ENCODE data around the gene OR51M1. TPM values are rescaled to one million over a fixed set of nuclear protein-coding genes. Genes with fewer than 3 reads are reported as not detected.

The OR51M1 gene
- total RNA-seq, 1 donor from 2014 or later = not detected

- no peak within 1 kb of the TSS for H3K27ac Mint-ChIP-seq
- H3K4me3 Mint-ChIP-seq = no peak within 1 kb of the TSS
- H3K4me1 Mint-ChIP-seq = no peaks in the 10 kb centered on the region
- DNase-seq = no peak
- no peaks in the 10 kb centered on the region for H3K27me3 Mint-ChIP-seq
- peaks cover 4% of the 10 kb centered on the region for H3K9me3 Mint-ChIP-seq
- intact Hi-C loops (cut with micrococcal nuclease) = no loop called here
- H3K36me3 Mint-ChIP-seq (ENCODE audit: low read depth) = no peaks in the 10 kb centered on the region
Measured at GRCh38 chr11:5441414-5441813, 57.8 kb downstream of the OR51M1 start, which contains the start of gene OR51I1. Gene OR51I1 (minus strand): TSS chr11:5441514. CDS start chr11:5441514, 0 bp downstream.

Other genes with a start within 250 kb of the OR51M1 start
- gene OR52A5, start 245.5 kb upstream of the OR51M1 start, total RNA-seq = not detected in 2 replicates
- not detected in 2 replicates for gene OR52A1, start 229.1 kb upstream of the OR51M1 start, total RNA-seq
- not detected in 2 replicates for gene OR51V1, start 183.1 kb upstream of the OR51M1 start, total RNA-seq
- not detected in 2 replicates for gene HBB, start 156.7 kb upstream of the OR51M1 start, total RNA-seq
- not detected in 2 replicates for gene HBD, start 149.3 kb upstream of the OR51M1 start, total RNA-seq
- gene HBG1, start 134.0 kb upstream of the OR51M1 start, total RNA-seq = not detected in 2 replicates
- gene HBG2, start 129.0 kb upstream of the OR51M1 start, total RNA-seq = not detected in 2 replicates
- not detected in 2 replicates for gene HBE1, start 113.9 kb upstream of the OR51M1 start, total RNA-seq
- not detected in 2 replicates for gene OR51B4, start 81.9 kb upstream of the OR51M1 start, total RNA-seq
- gene OR51B2, start 59.5 kb upstream of the OR51M1 start, total RNA-seq = not detected in 2 replicates
- not detected in 2 replicates for gene OR51B5, start 40.3 kb upstream of the OR51M1 start, total RNA-seq
- gene OR51B6, start 32.3 kb upstream of the OR51M1 start, total RNA-seq = not detected in 2 replicates
- gene OR51Q1, start 38.3 kb downstream of the OR51M1 start, total RNA-seq = not detected in 2 replicates
- not detected in 2 replicates for gene OR51I1, start 57.7 kb downstream of the OR51M1 start, total RNA-seq
- not detected in 2 replicates for gene OR51I2, start 65.5 kb downstream of the OR51M1 start, total RNA-seq
- gene OR52D1, start 104.9 kb downstream of the OR51M1 start, total RNA-seq = not detected in 2 replicates
- not detected in 2 replicates for gene UBQLN3, start 126.1 kb downstream of the OR51M1 start, total RNA-seq
- not detected in 2 replicates for gene UBQLNL, start 132.9 kb downstream of the OR51M1 start, total RNA-seq
- not detected in 2 replicates for gene OR52H1, start 164.7 kb downstream of the OR51M1 start, total RNA-seq
- gene OR52B6, start 197.1 kb downstream of the OR51M1 start, total RNA-seq = not detected in 2 replicates
- gene TRIM6, start 212.8 kb downstream of the OR51M1 start, total RNA-seq = 0.14 and 0.62 TPM in 2 replicates
- 5.3 TPM in 2 replicates for gene TRIM34, start 241.2 kb downstream of the OR51M1 start, total RNA-seq

Measured in activated CD4-positive, alpha-beta T cell treated with anti-CD3 and anti-CD28 coated beads, Interleukin-2, amount 10 ng/mL, durations not matched to agents 24 days and 14 days (primary cell).